ENCODE results near the gene PPP4C.

Gene PPP4C

GRCh38 chr16:30078744-30079143 is 3.0 kb downstream of the PPP4C start:
- no peak for DNase-seq

- no peak for DNase-seq
Observed at GRCh38 chr16:30079480-30079879, 3.7 kb downstream of the PPP4C start.

- DNase-seq: no peak
Observed at GRCh38 chr16:30082545-30083090, 6.8 kb downstream of the PPP4C start.

- DNase-seq: no peak
Observed at GRCh38 chr16:30083216-30084055, 7.6 kb downstream of the PPP4C start.

- no peak for DNase-seq
Observed at GRCh38 chr16:30084096-30084815, 8.5 kb downstream of the PPP4C start.

- no peak for DNase-seq
Observed at GRCh38 chr16:30084816-30085159, 9.0 kb downstream of the PPP4C start.

- DNase-seq: no peak
Observed at GRCh38 chr16:30085247-30085646, 9.5 kb downstream of the PPP4C start.

- no peak for DNase-seq
Observed at GRCh38 chr16:30085820-30086219, 10.0 kb downstream of the PPP4C start.

- DNase-seq: no peak
Observed at GRCh38 chr16:30086291-30087140, 10.7 kb downstream of the PPP4C start.

GRCh38 chr16:30087181-30087898 is 11.5 kb downstream of the PPP4C start:
- DNase-seq: no peak

GRCh38 chr16:30088237-30088831 is 12.5 kb downstream of the PPP4C start:
- DNase-seq: no peak

- DNase-seq: no peak
Observed at GRCh38 chr16:30088832-30089624, 13.2 kb downstream of the PPP4C start.

GRCh38 chr16:30090610-30091331 is 15.0 kb downstream of the PPP4C start:
- no peak for DNase-seq

GRCh38 chr16:30091474-30092372 is 15.9 kb downstream of the PPP4C start, which contains the start of gene TBX6:
Gene TBX6, minus strand, starts transcription at chr16:30091924. Its CDS starts 731 bp downstream, at chr16:30091193.
- peak in 55 of 56 donors; percentile 51 to 98 (median 86) for DNase-seq

GRCh38 chr16:30092373-30093010 is 16.7 kb downstream of the PPP4C start:
- peak in 45 of 56 donors; percentile 15 to 74 (median 53) for DNase-seq

GRCh38 chr16:30094541-30095165 is 18.9 kb downstream of the PPP4C start:
- DNase-seq: no peak

Data from nucleus accumbens (tissue), 56 donors.